Neutrophil (primary cell): ENCODE measurements around the gene PIGH.

Experiments
- H3K27ac ChIP-seq: fragments of 200-600 bp; sonication (generic); 2 replicates; pipeline ENCODE4 v1.5.1; 2016; ENCODE audit warnings: mild to moderate bottlenecking, moderate library complexity
- H3K27me3 ChIP-seq: fragments of 200-600 bp; sonication (generic); 2 replicates; pipeline ENCODE4 v1.6.0; 2016; ENCODE audit warnings: mild to moderate bottlenecking
- H3K36me3 ChIP-seq: fragments of 200-600 bp; sonication (generic); 2 replicates; pipeline ENCODE4 v1.5.1; 2017
- H3K4me1 ChIP-seq, 2 experiments: fragments of 200-600 bp in 1 of 2; sonication (generic) in 1 of 2; 1 replicate in 1 of 2; 2 replicates in 1 of 2; pipeline versions ENCODE4 v1.5.1 to v1.6.1; 2013 to 2016; ENCODE audit warnings: low read depth in 1 of 2, low read length in 1 of 2, mild to moderate bottlenecking in 1 of 2, moderate library complexity in 1 of 2; ENCODE audit not compliant: control insufficient read depth in 1 of 2, insufficient read depth in 1 of 2
- H3K4me3 ChIP-seq, 2 experiments: fragments of 200-600 bp in 1 of 2; sonication (generic) in 1 of 2; 1 replicate in 1 of 2; 2 replicates in 1 of 2; pipeline ENCODE4 v1.5.1; 2013 to 2016; ENCODE audit warnings: low read depth in 1 of 2, low read length in 1 of 2, mild to moderate bottlenecking in 1 of 2, moderate library complexity in 1 of 2
- H3K9me3 ChIP-seq: fragments of 200-600 bp; sonication (generic); 2 replicates; pipeline ENCODE4 v1.5.1; 2016
- TF ChIP-seq, protein P1 (sequence below): fragments of 200-600 bp; sonication (generic); IDR thresholded peaks from 2 replicates; pipeline ENCODE4 v1.5.1; 2016; ENCODE audit warnings: antibody characterized with exemption

The PIGH gene

GRCh38 chr14:67562776-67563150 is 37.3 kb downstream of the PIGH start:
- Histone ChIP-seq H3K4me3 (no peak overlapping the region), H3K36me3 (no peaks in the 10 kb centered on the region), H3K4me1 (no peaks in the 10 kb centered on the region), H3K27me3 (no peaks in the 10 kb centered on the region), H3K9me3 (no peaks in the 10 kb centered on the region), H3K27ac (no peak overlapping the region)
- TF ChIP-seq, protein P1, sequence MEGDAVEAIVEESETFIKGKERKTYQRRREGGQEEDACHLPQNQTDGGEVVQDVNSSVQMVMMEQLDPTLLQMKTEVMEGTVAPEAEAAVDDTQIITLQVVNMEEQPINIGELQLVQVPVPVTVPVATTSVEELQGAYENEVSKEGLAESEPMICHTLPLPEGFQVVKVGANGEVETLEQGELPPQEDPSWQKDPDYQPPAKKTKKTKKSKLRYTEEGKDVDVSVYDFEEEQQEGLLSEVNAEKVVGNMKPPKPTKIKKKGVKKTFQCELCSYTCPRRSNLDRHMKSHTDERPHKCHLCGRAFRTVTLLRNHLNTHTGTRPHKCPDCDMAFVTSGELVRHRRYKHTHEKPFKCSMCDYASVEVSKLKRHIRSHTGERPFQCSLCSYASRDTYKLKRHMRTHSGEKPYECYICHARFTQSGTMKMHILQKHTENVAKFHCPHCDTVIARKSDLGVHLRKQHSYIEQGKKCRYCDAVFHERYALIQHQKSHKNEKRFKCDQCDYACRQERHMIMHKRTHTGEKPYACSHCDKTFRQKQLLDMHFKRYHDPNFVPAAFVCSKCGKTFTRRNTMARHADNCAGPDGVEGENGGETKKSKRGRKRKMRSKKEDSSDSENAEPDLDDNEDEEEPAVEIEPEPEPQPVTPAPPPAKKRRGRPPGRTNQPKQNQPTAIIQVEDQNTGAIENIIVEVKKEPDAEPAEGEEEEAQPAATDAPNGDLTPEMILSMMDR: no peak

GRCh38 chr14:67562025-67562775 is 37.9 kb downstream of the PIGH start:
- Histone ChIP-seq H3K36me3 (no peaks in the 10 kb centered on the region), H3K4me3 (no peak overlapping the region), H3K27me3 (peaks cover 2% of the 10 kb centered on the region), H3K9me3 (no peaks in the 10 kb centered on the region), H3K27ac (no peak overlapping the region), H3K4me1 (no peaks in the 10 kb centered on the region)
- TF ChIP-seq, protein P1: no peak

DNA sequence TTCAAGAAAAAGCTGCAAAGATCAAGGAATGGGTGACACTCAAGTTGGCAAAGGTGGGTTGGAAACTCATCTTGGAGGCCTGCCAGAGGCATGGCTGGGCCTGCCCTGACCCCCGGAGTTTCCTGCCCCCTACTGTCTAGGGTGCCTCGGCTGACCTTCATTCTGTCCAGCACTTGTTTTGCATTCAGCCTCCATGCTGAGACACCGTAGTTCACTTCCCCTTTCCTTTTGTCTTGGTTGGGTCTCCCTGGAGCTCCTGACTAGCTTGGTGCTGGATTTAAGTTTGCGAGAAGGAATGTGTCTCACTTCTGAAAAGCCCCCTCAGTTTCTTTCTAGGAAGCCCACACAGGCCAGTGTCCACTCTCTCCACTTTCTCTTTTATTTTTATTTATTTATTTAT is 40.4 kb downstream of the PIGH start:
- Histone ChIP-seq H3K36me3 (no peaks in the 10 kb centered on the region), H3K27ac (no peak overlapping the region), H3K9me3 (no peaks in the 10 kb centered on the region), H3K4me1 (no peaks in the 10 kb centered on the region), H3K27me3 (peaks cover 11% of the 10 kb centered on the region), H3K4me3 (no peak overlapping the region)
- TF ChIP-seq, protein P1: no peak

GRCh38 chr14:67557656-67558055 is 42.4 kb downstream of the PIGH start:
- Histone ChIP-seq H3K36me3 (no peaks in the 10 kb centered on the region), H3K27ac (no peak overlapping the region), H3K27me3 (peaks cover 11% of the 10 kb centered on the region), H3K4me3 (no peak overlapping the region), H3K4me1 (no peaks in the 10 kb centered on the region), H3K9me3 (no peaks in the 10 kb centered on the region)
- TF ChIP-seq, protein P1: no peak

GRCh38 chr14:67557118-67557517 is 43.0 kb downstream of the PIGH start:
- no peaks in the 10 kb centered on the region for H3K9me3 ChIP-seq
- peaks cover 11% of the 10 kb centered on the region for H3K27me3 ChIP-seq
- no peaks in the 10 kb centered on the region for H3K4me1 ChIP-seq
- H3K4me3 ChIP-seq: no peak overlapping the region
- no peaks in the 10 kb centered on the region for H3K36me3 ChIP-seq
- no peak overlapping the region for H3K27ac ChIP-seq
- TF ChIP-seq, protein P1: no peak
